K562 (cell line): Measurements from ENCODE around the gene PIGV. TPM values are rescaled to one million over a fixed set of nuclear protein-coding genes. Genes with fewer than 3 reads are reported as not detected.
A peak's percentile ranks its signal among the peaks of the same experiment; 100 is the strongest.

Experiments used
- ARID1B ChIP-seq: fragments of 450-650 bp; IDR thresholded peaks from 2 replicates; pipeline ENCODE4 v1.6.1; 2016; ENCODE audit warnings: antibody characterized with exemption, mild to moderate bottlenecking, inconsistent platforms
- BCLAF1 ChIP-seq, 2 experiments: fragments of 450-650 bp in 1 of 2; IDR thresholded peaks; 2 replicates each; pipeline ENCODE4 v1.6.1; 2011 to 2017; ENCODE audit warnings: low read depth in 2 of 2, antibody characterized with exemption in 1 of 2, borderline replicate concordance in 1 of 2, low read length in 1 of 2, mild to moderate bottlenecking in 1 of 2, mixed read lengths in 1 of 2; ENCODE audit not compliant: control insufficient read depth in 1 of 2
- BRCA1 ChIP-seq, 2 experiments: fragments of 450-650 bp in 1 of 2; sonication (generic) in 1 of 2; formaldehyde crosslinking in 1 of 2; IDR thresholded peaks; 2 replicates each; pipeline versions ENCODE4 v1.5.0 to v1.6.1; 2017 to 2020; ENCODE audit warnings: mild to moderate bottlenecking in 1 of 2, missing genetic modification reagents in 1 of 2
- DPF2 ChIP-seq: fragments of 450-650 bp; IDR thresholded peaks from 2 replicates; pipeline ENCODE4 v1.6.1; 2016
- JUN ChIP-seq, 2 experiments: sonication (generic) in 1 of 2; formaldehyde crosslinking in 1 of 2; IDR thresholded peaks; 2 replicates each; pipeline versions ENCODE4 v1.6.1 to v1.8.0; 2012 to 2022; ENCODE audit warnings: borderline replicate concordance in 2 of 2, mild to moderate bottlenecking in 2 of 2, improper control_type of control experiment in 1 of 2, low read depth in 1 of 2, low read length in 1 of 2, missing genetic modification reagents in 1 of 2
- KDM5B ChIP-seq: fragments of 200-600 bp; sonication (generic); IDR thresholded peaks from 2 replicates; pipeline ENCODE4 v1.6.1; 2012; ENCODE audit warnings: low read depth, mild to moderate bottlenecking, moderate library complexity, low read length, control low read depth, inconsistent platforms; ENCODE audit not compliant: insufficient replicate concordance
- MTA3 ChIP-seq: fragments of 450-650 bp; formaldehyde crosslinking; IDR thresholded peaks from 2 replicates; pipeline ENCODE4 v1.6.1; 2017; ENCODE audit warnings: mild to moderate bottlenecking, borderline replicate concordance
- RBFOX2 ChIP-seq: fragments of 200-400 bp; formaldehyde crosslinking; IDR thresholded peaks from 2 replicates; pipeline ENCODE4 v1.6.1; 2017; ENCODE audit warnings: low read depth, mild to moderate bottlenecking, low read length, moderate library complexity
- RBM39 ChIP-seq: fragments of 200-400 bp; formaldehyde crosslinking; optimal IDR thresholded peaks from 2 replicates; pipeline ENCODE3; 2018; ENCODE audit warnings: low read depth, low read length
- SAFB2 ChIP-seq: fragments of 200-400 bp; formaldehyde crosslinking; IDR thresholded peaks from 2 replicates; pipeline ENCODE4 v1.6.1; 2018; ENCODE audit warnings: borderline replicate concordance, low read length, low read depth, moderate library complexity; ENCODE audit not compliant: severe bottlenecking
- TBL1XR1 ChIP-seq, 2 experiments: IDR thresholded peaks; 2 replicates each; pipeline ENCODE4 v1.6.1; 2012; ENCODE audit warnings: improper control_type of control experiment in 2 of 2, low read length in 2 of 2, mild to moderate bottlenecking in 1 of 2
- polyA plus RNA-seq, 8 experiments: library from polyadenylated mRNA; depleted of rRNA in 4 of 8; stranded (reverse) in 5 of 8; unstranded in 3 of 8; fragments of >200 nt; fragmentation: Nextera tagmentation in 2 of 8; fragmentation: Illumina TruSeq in 1 of 8; extraction: Ambion mirVana in 2 of 8; extraction: Trizol in 1 of 8; gene quantifications; 2 replicates each; pipeline versions ENCODE4 v1.2.1 to v1.2.3, GENCODE V29; 2011 to 2014; ENCODE audit warnings: inconsistent platforms in 1 of 8, missing spikeins in 1 of 8
- total RNA-seq, 7 experiments: library from RNA; depleted of rRNA in 6 of 7; stranded (reverse); fragments of >200 nt in 6 of 7; fragmentation: Illumina TruSeq in 2 of 7; extraction: Trizol in 2 of 7; gene quantifications; 2 replicates each; pipeline versions ENCODE4 v1.2.1 to v1.2.3, GENCODE V29; 2011 to 2021; ENCODE audit warnings: low replicate concordance in 1 of 7
- TF ChIP-seq, protein P1 (sequence below), 2 experiments: IDR thresholded peaks in 1 of 2; conservative IDR thresholded peaks in 1 of 2; 2 replicates each; pipeline ENCODE4 v1.6.1; 2016; ENCODE audit warnings: low read depth in 2 of 2, mild to moderate bottlenecking in 1 of 2, missing compliant biosample characterization in 1 of 2, missing genetic modification characterization in 1 of 2, moderate library complexity in 1 of 2
- TF ChIP-seq, protein P2 (sequence below): IDR thresholded peaks from 2 replicates; pipeline ENCODE4 v1.6.1; 2016; ENCODE audit warnings: missing genetic modification characterization, missing compliant biosample characterization
- TF ChIP-seq, protein P3 (sequence below): fragments of 250-450 bp; sonication (Bioruptor Pico); IDR thresholded peaks from 2 replicates; pipeline ENCODE4 v1.8.0; 2022; ENCODE audit warnings: moderate library complexity, mild to moderate bottlenecking, inconsistent platforms
- TF ChIP-seq, protein P4 (sequence below): fragments of 250-450 bp; sonication (Bioruptor Pico); IDR thresholded peaks from 2 replicates; pipeline ENCODE4 v1.6.1; 2021; ENCODE audit warnings: mild to moderate bottlenecking

The PIGV gene
- total and polyA plus RNA-seq, 9 of the 15 experiments (the other 6 are each of a cell fraction or from before 2014, with no cell fraction given), result 8.4 to 21.8 (median 11.7) TPM

GRCh38 chr1:26786437-26787380, 1.0 kb upstream of the PIGV start (continued):
- TF ChIP-seq, protein P1, sequence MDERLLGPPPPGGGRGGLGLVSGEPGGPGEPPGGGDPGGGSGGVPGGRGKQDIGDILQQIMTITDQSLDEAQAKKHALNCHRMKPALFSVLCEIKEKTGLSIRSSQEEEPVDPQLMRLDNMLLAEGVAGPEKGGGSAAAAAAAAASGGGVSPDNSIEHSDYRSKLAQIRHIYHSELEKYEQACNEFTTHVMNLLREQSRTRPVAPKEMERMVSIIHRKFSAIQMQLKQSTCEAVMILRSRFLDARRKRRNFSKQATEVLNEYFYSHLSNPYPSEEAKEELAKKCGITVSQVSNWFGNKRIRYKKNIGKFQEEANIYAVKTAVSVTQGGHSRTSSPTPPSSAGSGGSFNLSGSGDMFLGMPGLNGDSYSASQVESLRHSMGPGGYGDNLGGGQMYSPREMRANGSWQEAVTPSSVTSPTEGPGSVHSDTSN (CRISPR knock-in tag; IDR thresholded peaks at IDR 0.05; ENCODE audit: low read depth), result no peak
- TF ChIP-seq, protein P1 (tag; conservative IDR thresholded peaks at IDR 0.05; ENCODE audit: low read depth), result peak; percentile 6; the same call in 1 of the 2 replicates
- TF ChIP-seq, protein P2, sequence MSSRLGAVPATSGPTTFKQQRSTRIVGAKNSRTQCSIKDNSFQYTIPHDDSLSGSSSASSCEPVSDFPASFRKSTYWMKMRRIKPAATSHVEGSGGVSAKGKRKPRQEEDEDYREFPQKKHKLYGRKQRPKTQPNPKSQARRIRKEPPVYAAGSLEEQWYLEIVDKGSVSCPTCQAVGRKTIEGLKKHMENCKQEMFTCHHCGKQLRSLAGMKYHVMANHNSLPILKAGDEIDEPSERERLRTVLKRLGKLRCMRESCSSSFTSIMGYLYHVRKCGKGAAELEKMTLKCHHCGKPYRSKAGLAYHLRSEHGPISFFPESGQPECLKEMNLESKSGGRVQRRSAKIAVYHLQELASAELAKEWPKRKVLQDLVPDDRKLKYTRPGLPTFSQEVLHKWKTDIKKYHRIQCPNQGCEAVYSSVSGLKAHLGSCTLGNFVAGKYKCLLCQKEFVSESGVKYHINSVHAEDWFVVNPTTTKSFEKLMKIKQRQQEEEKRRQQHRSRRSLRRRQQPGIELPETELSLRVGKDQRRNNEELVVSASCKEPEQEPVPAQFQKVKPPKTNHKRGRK (tag), result no peak
- peak; percentile 84 for TF ChIP-seq DPF2
- TF ChIP-seq, protein P3, sequence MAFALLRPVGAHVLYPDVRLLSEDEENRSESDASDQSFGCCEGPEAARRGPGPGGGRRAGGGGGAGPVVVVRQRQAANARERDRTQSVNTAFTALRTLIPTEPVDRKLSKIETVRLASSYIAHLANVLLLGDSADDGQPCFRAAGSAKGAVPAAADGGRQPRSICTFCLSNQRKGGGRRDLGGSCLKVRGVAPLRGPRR, result 0 out of 2 replicates have a peak, but pooled peaks have one; percentile 60
- no peak for TF ChIP-seq BRCA1 (IDR thresholded peaks at IDR 0.05)
- TF ChIP-seq BRCA1 (CRISPR knock-in tag; IDR thresholded peaks at IDR 0.05), result no peak
- TF ChIP-seq TBL1XR1 (IDR thresholded peaks at IDR 0.05; ENCODE audit: low read length in 2 of 2), result peak in 1 of 2 experiments; percentile 6; a peak in 1 of 4 replicates
- peak; percentile 73 for TF ChIP-seq ARID1B
- TF ChIP-seq BCLAF1 (IDR thresholded peaks at IDR 0.05; ENCODE audit: borderline replicate concordance in 1 of 2, control insufficient read depth in 1 of 2, low read depth in 2 of 2, low read length in 1 of 2), result 0 out of 4 replicates have a peak, but pooled peaks of 1 of the 2 experiments have one; percentile 79
- TF ChIP-seq RBM39, result no peak
- TF ChIP-seq JUN (IDR thresholded peaks at IDR 0.05; ENCODE audit: borderline replicate concordance, low read depth, low read length), result 0 out of 2 replicates have a peak, but pooled peaks have one; percentile 7
- no peak for TF ChIP-seq JUN (CRISPR knock-in tag; IDR thresholded peaks at IDR 0.05; ENCODE audit: borderline replicate concordance)
- peak; percentile 91 for TF ChIP-seq KDM5B
- TF ChIP-seq, protein P4, sequence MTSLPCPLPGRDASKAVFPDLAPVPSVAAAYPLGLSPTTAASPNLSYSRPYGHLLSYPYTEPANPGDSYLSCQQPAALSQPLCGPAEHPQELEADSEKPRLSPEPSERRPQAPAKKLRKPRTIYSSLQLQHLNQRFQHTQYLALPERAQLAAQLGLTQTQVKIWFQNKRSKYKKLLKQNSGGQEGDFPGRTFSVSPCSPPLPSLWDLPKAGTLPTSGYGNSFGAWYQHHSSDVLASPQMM (CRISPR knock-in tag), result no peak
- peak; percentile 90 for TF ChIP-seq MTA3
- TF ChIP-seq RBFOX2, result no peak
- no peak for TF ChIP-seq SAFB2
